Measurements from ENCODE around the gene TMED1.
A peak's percentile ranks its signal among the peaks of the same experiment; 100 is the strongest.

TMED1 gene

DNA sequence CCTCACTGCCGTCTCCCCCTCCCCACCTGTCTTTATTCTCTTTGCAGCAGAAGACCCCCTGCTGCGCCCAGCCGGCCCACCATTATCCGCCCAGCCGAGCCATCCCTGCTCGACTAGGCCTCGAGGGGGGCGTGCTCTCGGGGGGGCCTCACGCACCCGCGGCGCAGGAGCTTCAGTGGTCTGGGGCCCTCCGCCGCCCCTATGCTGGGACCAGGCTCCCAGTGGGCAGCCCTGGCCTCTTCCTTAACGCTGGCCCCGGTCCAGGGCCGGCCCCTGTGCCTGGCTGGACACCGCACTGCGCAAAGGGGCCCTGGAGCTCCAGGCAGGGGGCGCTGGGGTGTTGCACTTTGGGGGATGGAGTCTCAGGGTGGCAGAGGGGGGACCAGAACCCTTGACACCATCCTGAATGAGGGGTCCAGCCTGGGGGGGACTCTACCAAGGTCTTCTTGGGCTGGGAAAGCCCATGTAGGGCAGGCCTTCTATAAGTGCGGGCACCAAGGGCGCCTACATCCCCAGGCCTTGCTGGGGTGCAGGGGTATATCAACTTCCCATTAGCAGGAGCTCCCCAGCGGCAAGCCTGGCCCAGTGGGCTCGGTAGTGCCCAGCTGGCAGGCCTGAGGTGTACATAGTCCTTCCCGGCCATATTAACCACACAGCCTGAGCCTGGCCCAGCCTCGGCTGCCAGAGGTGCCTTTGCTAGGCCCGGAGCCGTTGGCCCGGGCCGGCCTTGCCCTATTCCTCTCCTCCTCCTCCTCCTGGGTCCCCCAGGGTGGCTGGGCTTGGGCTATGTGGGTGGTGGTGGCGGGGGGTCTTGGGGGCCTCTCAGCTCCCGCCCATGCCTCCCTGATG is 4.9 kb downstream of the TMED1 start:
- no peak for DNase-seq

DNA sequence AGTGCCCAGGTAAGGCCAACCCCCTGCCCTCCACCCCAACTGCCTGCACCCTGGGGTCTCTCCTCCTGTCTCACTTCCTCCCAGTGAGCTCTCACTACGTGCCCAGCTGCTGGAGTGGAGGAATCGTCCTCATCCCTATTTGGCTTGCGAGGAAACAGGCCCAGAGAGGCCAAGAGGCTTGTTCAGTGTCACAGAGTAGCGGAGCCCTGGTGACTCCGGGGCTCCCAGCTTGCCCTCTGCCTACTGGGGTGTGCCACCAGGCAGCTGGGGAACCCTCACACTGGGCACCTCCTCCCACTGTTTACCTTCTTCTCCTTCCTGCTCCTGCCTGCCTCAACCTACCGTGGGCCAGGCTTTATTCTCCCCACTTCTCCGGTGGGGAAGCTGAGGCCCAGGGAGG is 5.6 kb downstream of the TMED1 start:
- no peak for DNase-seq

DNA sequence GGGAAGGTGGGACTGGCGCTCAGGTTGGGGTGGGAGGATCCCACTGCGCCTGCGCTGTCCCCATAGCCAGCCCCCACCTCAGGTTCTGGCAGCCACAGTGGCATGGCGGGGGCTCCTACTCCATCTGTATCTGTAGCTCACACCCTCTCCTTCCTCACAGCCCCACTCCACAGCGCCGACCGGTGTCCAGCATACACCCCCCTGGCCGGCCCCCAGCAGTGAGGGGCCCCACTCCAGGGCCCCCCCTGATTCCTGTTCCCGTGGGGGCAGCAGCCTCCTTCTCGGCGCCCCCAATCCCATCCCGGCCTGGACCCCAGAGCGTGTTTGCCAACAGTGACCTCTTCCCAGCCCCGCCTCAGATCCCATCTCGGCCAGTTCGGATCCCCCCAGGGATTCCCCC is 6.0 kb downstream of the TMED1 start:
- DNase-seq = no peak

DNA sequence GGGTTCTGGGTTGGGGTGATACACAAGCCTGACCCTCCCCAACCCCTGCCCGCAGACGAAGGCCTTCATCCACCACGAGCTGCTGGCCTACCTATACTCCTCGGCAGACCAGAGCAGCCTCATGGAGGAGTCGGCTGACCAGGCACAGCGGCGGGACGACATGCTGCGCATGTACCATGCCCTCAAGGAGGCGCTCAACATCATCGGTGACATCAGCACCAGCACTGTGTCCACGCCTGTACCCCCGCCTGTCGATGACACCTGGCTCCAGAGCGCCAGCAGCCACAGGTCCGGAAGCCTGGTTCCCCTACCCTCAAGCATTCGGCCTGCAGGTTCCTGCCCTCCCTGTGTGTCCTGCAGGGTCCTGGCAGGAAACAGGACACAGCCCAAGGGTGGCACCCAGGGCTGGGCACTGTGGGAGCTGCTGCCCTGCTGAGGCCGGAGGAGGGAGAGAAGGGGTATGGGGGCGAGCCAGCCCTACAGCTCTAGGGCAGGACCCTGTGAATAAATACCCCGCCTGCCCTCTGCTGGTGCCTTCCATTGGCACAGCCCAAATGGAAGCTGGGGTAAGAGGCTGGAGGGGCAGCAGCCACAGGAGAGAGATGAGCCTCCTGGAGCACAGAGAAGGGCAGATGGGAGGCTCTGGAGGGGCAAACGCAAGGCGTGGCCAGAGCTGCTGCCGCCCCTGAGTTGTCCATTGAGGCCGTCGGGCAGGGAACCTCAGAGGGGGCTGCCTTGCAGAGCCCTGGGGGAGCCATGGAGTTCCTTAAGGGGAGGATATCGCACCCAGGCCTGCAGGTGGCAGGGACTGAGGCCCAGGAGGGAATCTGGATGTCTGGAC is 6.8 kb downstream of the TMED1 start:
- DNase-seq = peak; percentile 28

DNA sequence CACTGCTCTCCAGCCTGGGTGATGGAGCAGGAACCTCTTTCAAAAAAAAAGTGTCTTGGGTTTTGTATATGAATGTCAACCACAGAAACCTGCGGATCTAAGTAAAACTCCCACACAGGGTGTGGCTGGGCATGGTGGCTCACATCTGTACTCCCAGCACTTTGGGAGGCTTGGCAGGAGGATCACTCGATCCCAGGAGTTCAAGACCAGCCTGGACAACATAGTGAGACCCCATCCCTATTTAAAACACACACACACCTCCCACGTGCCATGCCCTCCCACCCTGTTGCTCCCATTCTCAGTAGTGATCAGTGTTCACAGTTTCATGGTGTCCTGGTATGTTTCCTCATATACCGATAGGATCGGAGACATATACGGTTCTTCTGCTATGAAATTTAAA is 9.2 kb downstream of the TMED1 start:
- peak; percentile 28 for DNase-seq

DNA sequence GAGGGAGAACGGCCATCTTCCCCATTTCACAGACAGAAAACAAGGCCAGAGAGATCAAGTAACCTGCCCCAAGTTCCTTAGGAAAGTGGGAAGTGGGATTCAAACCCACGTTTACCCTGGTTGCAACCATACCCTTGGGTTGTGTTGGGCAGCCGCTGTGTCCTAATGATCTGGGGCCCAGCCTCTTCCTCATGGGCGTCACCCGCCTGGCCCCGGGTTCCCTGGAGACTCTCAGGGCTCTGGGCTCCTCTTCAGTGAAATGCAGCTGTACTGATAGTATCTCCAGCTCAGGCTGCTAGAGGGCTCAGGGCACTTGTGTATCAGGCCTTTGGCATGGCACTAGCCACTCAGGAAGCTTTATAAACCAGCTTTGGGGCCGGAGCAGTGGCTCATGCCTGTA is 9.8 kb downstream of the TMED1 start:
- peak; percentile 54 for DNase-seq

DNA sequence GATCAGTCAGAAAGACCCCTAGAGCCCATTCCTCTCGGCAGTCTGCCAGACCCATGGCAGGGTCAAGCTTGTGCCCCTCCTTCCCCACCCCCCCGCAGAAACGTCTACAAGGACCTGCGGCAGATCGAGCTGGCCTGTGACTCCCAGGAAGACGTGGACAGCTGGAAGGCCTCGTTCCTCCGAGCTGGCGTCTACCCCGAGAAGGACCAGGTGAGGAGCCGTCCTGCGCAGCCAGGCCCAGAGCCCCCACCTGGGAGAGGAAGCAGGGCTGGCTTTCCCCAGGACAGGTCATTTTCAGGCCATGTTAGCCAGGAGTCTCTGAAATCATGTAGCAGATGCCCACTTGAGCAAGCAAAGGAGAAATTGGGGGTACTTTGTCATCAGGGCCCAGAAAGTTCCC is 12.3 kb downstream of the TMED1 start:
- no peak for DNase-seq

DNA sequence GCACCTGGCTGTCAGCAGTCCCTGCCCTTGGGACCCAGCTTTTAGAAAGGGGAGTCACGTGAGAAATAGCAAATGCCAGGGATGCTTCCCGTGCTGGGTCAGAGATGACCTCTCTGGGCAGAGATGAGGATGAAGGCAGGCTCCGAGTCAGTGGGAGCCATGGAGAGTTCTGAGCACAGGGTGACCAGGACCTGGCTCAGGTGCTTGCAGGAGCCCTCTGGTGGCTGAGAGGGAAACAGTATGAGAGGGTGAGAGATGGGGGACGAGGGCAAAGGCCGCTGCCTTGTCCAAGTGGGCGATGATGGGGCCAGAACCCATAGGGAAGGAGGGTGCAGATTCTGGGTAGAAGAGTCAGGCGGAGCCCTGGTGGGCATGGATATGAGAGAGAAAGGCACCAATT is 15.8 kb downstream of the TMED1 start:
- no peak for DNase-seq

DNA sequence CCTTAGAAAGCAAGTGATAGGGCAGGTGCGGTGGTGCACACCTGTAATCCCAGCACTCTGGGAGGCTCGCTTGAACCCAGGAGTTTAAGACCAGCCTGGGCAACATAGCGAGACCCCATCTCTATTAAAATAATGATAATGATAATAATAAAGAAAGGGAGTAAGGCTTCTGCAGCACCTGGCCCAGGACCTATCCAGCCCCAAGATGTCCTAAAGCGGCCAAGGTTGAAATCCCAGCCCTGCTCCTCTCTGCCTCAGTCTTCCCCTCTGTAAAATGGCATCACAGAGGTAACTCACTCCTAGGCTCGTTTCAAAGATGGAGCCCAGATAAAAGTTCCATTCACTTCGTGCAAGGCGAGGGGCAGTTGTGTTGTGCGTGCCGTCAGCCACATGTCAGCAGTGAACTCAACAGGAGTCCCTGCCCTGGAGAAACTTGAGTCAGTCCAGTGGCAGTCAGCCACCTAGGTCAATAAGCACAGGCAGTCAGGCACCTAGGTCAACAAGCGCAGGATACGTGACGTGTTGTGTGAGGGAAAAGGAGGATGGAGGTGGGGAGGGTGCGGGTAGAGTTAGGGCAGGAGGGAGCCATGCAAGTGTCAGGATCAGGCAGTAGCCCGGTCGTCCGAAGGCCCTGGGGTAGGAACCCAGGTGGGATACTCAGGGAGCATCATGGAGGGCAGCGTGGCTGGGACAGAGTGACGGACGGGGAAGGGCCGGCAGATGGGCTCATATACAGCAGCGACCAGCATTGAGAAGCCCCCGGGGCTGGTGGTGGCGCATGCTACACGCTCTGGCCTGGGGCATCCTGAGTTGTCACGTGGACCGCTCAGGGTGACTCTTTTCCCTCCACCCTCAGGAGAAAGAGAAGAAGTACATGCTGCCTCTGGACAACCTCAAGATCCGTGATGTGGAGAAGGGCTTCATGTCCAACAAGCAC is 16.6 kb downstream of the TMED1 start:
- no peak for DNase-seq

DNA sequence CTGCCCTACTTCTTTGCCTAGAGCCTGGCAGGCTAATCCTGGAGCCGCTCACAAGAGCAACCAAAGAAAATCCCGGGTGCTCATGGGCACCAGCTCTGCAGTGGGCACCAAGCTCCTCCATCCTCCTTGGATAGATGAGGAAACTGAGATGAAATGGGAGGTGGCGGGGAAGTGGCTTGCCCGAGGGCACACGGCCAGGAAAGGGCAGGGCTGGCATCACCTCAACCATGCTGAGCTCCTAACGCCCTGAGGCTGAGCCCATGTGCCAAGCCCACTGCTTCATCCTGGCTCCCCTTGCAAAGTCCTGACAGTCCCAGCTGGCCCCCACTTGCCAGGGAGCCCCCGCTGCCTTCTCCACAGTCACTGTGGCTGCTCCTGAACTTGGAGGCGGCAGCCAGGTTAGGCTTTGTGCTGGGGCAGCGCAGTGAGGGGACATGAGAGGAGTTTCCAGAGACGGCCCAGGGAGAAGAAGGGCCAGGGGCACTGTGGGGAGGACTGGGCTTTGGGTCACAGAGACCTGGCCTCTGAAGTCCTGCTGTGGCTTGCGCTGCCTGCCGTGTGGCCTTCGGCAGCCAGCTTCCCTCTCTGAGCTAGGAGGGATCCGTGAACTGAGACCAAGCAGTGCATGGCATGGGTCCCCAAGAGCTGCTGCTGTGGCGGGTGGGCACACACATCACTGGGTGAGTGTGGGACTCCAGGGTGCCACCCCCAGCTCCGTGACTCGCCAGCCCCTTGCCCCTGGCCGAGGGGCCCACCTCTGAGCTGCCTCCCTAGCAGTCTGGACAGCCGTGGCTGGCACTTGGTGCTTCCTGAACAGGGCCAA is 17.5 kb downstream of the TMED1 start:
- no peak for DNase-seq

DNA sequence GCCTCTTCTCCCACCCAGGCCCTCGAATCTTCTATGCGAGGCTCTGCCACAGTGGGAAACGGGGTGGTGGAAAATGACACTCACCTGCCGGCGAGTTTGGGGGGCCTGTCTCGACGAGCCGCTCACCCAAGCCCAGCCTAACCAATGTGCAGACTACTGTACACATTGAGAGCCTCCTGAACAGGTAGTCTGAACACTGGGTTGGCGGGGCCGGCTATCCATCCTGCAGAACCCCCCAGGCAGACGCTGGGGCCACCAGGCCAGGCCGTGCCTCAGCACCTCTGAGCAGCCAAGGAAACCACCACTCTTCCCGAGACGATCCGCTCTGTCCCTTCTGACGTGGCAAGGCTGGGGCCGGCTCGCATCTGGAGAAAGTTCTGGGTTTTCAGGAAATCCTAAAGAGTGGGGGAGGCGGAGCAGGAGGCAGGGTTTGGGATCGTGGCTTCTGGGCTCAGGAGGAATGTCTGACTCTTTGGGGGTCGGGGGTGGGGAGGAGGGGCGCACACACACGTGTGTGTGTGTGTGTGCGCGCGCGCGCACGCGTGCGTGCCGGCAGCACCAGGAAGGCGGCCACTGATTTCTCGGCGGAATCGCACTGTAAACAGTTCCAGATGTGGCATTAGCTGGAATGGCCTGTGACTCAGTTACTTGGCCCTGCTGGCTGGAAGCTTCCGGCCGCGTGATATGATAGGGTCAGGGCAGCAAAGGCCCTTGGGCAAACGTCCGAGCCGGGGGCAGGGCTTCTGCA is 18.5 kb downstream of the TMED1 start:
- DNase-seq = no peak

DNA sequence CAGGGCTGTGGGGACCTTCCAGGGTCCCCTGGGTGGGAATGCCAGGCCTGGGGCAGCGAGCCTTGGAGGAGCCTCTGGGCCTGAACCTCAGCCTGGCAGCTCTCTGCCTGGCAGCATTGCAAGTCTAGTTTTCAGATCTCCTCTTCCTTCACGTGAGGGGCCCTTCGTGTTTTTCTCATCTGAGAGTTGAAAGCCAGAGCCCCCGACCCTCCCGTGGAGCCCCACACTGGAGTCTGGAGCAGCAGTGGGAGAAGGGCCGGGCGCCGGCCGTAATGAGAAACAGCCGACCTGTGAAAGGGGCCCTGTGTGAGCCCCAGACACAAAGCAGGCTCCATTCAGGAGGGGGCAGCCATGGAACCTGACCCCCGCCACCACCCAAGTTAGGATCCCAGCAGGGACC is 19.3 kb downstream of the TMED1 start:
- DNase-seq = no peak

DNA sequence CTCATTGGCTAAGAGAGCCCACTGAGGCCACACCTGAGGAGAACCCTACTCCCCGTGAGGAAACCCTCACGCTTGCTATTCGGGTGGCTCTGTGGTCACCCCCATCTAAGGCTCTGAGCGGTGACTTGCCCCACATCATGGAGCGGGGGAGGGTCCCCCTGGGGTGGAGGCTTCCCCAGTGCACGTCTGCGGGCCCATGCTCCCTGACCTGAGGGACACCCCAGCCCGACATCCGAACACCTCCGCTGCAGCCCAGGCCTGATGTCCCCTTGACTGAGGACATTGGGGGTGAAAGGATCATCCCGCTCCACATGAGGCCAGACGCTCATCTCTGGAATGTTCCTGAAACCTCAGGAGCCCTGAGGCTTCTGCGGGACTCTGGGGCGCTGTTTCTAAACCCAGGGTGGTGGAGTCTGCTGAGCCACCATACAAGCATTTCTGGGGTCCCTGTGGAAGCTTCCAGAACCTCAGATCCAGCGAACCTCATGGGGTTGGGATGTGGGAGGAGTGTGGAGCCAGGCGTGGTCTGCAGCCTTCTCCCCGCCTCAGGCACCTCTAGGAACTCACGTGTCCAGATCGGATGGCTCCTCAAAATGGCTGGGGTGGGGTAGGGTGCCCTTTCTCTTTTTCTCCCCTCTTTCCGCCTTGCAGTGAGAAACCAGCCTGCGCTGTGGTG is 19.9 kb downstream of the TMED1 start:
- no peak for DNase-seq

DNA sequence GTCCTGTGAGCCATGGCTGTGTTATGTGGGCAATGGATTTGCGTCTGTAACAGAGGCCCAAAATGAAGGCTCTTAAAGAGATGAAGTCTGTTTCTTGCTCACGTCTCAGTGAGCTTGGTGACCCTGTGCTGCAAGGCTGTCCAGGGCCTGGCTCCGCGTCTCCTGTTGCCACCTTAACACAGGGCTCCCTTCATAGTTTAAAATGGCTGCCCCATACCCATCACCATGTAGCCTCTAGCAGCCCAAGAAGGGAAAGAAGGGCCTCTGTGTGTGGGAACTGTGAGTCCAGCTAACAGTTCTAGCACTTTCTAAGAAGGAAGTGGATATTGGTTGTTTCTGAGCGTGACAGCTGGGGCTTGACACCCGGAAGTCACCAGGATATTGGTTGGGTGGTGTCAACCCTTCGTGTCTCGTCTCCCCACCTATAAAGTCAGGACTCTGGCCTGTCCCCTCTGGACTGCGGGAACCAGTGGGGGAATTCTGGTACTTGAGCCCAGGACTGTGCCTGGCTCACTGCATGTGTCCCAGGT is 20.9 kb downstream of the TMED1 start:
- peak; percentile 43 for DNase-seq

DNA sequence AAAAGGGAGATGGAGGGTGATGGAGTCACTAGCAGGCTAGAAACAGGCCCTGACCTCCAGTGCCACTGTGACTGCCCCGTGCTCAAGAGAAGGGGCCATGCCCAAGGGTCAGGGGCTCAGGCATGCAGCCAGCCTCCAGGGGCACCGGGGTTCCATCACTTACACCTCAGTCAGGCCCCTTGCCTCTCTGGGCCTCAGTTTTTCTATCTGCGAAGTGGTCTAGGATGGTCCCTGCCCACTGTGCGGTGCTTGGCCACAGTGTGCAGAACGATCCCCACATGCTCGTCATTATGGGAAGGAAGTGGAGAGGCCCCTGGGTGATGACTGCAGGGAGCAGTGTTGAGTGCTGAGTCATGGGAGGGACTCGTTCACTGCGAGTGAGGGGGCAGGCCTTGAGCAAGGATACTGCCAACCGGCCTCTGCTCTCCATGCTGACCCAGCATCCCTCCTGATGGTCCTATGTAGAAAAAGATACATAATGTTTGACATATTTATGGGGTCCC is 23.1 kb downstream of the TMED1 start:
- DNase-seq = peak; percentile 92

DNA sequence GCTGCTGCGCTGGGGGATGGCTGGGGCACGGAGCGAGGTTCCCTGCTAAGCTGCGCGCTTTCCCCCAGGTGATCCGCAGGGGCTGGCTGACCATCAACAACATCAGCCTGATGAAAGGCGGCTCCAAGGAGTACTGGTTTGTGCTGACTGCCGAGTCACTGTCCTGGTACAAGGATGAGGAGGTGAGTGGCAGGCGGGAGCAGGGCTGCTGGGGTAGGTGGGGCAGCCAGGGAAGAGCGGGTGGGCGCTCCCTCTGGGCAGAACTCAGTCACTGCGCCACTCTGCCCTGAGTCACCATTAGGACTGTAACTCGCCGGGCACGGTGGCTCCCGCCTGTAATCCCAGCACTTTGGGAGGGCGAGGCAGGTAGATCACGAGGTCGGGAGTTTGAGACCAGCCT is 23.8 kb downstream of the TMED1 start:
- DNase-seq = no peak

DNA sequence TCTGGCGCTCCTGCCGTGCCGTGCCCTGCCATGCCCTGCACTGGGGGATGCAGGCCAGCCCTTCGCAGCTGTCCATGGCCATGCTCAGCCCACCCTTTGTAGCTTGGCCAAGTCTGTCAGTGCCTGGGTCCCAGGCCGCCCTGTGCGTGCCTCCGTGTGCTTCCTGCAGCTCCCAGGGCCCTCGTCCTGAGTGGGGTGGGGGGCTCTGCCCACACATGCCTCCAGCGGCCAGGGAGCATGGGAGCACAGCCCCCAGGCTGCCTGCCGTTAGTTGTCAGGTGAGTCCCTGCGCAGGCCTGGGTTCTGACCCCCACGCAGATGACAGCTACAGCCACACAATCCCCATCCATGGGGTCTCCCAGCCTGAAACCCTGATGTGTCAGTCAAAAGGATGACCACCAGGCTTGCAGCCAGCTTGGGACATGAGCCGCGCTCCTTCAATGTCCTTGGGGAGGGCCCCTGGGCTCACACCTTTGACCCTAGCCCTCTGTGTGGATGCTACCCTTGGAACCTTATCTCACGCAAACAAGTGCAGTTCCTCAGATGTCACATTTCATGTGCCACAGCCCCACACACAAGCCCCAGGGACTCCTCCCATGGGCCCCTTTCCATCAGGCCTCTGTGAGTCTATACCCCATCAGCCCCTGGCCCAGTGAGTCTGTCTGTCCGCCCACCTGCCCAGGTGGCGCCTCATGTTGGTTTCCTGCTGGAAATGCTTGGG is 24.5 kb downstream of the TMED1 start:
- DNase-seq = no peak

DNA sequence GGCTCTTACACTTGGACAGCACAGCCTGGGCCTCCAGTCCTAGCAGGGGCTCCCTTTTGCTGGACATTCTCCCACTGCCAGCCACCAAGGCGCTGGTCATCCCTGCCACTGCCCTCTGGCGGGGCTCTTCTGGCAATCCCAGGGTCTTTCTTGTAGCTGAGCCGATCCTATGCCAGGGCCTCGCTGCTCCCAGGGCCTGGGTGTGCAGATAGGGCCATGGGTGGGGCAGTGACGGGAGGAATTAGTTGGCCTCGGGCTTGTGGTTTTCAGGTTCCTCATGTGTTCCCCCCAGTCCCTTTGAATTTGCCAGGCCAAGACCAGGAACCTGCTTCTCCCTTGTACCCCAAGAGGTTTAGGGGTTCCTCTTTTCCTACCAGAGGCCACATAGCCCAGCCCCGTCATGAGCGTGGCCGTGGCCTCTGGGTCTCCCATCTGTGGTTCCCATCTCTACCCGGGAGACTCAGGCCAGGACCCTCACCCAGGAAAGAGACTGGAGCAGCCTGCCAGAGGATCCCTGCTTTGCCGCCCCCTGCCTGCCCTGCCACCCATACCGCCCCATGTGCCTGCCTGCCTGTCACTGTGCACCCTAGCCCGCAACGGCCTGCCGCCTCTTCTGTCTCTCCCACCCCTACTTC is 26.2 kb downstream of the TMED1 start:
- DNase-seq = peak; percentile 73

Data from MV-4-11 (cell line).